DMS114 treated with DMSO at 0.1 percent for 48 hours (cell line): Measurements from ENCODE around the gene LCN2.

Experiments
- DNase-seq: peaks from one replicate; lab custom pipeline; 2025; ENCODE audit not compliant: unreplicated experiment; lab: John Stamatoyannopoulos, UW

The LCN2 gene

GRCh38 chr9:128114326-128115186 lies 34.7 kb upstream of the LCN2 start:
- no peak for DNase-seq

GRCh38 chr9:128115187-128116103 lies 33.8 kb upstream of the LCN2 start:
- no peak for DNase-seq

GRCh38 chr9:128116104-128117083 lies 32.9 kb upstream of the LCN2 start:
- DNase-seq: no peak

- peak; percentile 75 for DNase-seq
Measured at GRCh38 chr9:128117613-128118471, 31.4 kb upstream of the LCN2 start.

DNA sequence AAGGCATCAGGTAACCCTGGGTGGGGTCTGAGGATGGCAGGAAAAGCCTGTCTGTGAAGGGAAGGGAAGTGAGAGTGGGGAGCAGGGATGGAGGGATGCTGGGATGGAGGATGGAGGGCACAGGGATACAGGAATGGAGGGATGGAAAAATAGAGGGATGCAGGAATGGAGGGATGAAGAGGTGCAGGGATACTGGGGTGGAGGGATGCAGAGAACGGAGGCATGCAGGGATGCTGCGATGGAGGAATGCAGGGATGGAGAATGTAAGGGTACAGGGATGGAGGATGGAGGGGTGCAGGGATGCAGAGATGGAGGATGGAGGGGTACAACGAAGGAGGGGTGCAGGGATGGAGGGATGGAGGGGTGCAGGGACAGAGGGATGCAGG lies 30.8 kb upstream of the LCN2 start:
- no peak for DNase-seq

DNA sequence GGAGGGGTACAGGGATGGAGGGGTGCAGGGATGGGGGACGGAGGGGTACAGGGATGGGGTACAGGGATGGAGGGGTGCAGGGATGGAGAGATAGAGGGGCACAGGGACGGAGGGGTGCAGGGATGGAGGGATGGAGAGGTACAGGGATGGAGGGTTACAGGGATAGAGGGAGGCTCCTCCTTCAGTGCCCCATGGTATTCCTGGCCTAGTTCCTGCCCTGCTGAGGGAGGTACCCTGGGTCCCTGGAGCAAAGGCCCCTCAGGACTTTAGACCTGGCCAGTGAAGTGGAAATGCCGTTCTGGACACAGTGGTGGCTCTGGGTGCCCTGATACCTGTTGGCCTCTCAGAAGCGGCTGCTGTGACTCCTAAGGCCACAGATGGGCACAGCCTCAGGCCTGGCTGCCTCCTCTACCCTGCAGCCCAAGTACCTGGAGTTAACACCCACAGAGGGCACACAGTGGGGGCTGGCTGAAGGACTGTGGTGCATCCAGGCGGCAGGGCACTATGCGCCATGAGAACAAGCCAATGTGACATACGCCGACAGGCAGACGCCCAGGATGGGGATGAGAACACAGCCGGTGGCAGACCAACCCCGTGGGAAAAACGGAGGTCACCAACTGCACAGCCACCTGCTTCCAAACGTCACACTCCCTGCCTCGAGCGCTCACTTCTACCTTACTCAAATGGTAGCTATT lies 30.1 kb upstream of the LCN2 start:
- no peak for DNase-seq

- DNase-seq: no peak
Measured at GRCh38 chr9:128120061-128120740, 29.1 kb upstream of the LCN2 start.

DNA sequence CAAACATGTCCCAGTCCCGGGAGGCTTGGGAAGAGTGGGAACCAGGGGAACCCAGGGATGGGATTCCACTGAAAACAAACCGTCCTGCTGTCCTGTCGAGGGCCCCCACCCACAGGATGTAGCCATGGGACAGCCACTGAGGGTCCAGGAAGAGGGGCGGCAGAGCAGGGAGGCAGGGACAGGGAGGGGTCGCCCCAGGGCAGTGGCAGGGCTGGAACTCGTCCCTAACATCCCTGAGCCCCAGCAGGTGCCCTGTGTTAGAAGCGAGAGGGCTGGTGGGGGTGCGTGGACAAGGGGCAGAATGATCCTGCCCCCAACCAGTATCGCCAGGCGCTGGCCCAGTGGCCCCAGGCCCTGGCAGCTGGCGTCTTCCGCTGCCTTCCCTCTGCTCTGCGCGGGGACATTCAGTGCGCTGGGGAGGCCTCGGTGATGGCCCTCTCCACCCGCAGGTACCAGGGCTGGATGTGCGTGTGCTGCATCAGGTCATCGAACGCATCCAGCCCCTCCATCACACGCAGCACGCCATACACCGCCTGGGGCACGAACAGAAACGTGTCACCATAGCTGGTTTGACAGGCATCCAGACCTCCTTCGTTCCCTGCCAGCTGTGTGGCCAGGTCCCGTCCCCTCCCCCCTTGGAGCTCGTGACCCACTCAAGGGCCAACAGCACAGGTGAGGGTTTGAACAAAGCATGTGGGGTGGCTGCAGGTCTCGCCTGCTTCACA lies 28.4 kb upstream of the LCN2 start:
- DNase-seq: no peak

GRCh38 chr9:128121466-128121810 lies 27.8 kb upstream of the LCN2 start:
- no peak for DNase-seq

DNA sequence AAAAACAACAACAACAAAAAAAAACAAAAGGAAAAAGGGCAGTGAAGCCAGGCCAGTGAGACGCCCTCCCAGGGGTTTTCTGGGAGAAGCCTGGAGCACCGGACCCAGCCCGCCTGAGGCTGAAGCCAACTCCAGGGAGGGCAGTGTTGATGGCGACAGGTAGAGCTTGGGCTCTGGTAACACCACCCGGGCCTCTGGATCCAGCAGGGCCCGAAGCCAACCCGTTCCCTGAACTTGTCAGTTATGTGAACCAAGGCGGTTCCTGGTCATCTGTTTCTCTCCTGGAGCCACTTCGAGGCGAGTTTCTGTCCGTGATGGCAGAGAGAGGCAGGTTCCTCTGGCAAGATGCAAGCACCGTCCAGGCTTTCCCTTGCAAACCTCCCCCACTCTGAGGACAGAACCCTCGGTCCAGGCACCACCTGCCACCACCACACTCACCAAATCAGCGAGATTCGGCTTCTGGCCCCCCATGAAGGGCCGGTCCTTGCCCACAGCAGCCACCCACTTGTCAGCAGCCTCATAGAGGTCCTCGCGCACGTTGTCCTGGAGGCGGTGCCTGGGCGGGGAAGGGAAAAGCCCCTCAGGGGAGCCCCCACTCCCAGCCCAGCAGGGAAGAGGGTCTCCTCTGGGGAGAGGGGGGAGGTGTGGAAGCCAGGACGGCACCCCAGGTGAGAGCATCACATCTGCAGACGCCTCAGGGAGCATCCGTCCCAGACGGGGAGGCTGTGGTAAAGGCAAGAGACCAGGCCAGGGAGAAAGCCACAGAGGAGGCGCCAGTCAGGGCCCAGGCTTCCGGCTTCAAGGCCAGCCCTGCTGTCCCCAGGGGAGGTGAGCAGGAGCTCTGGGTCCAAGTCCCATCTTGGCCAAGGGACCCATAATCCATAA lies 27.1 kb upstream of the LCN2 start:
- no peak for DNase-seq

GRCh38 chr9:128122809-128123175 lies 26.5 kb upstream of the LCN2 start:
- DNase-seq: no peak

GRCh38 chr9:128123451-128124080 lies 25.7 kb upstream of the LCN2 start:
- no peak for DNase-seq

DNA sequence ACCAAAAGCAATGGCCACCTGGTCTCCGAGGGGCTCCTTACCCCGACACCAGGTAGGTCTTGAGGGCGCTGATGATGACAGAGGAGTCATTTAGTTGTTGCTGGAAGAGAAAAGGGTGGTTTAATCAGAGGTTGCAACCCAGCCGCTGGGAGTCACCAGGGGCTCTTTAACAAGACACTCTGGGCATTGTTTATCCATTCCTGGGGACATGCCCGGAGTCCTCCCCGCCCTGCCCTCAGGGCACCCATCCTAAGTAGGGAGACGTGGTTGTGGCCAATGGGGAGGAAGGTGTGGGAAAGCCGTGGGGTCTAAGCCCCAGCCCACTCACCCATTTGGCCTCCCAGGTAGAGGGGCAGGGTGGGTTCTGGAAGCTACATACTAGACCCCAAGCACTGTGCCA lies 24.8 kb upstream of the LCN2 start:
- no peak for DNase-seq

DNA sequence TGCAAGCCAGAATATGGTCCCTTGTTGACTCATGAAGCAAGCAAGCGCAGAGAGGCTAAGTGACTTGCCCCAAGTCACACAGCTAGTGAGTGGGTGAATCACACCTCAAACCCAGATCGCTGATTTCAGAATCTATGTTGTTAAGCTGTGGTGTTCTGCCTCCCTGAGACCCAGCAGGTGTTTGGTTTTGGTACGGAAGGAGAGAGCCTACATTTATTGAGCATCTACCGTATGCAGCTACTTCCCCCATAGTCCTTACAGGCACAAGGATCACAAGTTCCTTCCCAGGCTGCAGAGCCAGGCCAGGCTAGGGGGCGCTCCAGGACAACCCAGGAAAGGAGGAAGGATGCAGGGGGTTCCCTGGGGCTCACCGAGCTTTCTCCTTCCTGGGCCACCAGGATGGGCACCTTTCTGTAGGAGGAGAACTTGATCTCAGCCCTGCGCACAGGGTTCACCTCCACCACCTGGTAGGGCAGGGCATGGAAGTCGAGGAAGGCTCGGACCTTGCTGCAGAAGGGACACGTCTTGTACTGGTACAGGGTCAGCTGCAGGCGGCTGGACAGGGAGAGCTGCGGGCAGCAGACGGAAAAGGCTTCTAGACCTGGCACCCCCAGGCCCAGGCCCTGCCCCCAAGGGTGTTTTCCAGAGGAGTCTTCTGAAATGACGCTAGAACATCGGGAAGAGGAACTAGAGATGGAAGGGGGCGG lies 24.2 kb upstream of the LCN2 start:
- DNase-seq: peak; percentile 33

DNA sequence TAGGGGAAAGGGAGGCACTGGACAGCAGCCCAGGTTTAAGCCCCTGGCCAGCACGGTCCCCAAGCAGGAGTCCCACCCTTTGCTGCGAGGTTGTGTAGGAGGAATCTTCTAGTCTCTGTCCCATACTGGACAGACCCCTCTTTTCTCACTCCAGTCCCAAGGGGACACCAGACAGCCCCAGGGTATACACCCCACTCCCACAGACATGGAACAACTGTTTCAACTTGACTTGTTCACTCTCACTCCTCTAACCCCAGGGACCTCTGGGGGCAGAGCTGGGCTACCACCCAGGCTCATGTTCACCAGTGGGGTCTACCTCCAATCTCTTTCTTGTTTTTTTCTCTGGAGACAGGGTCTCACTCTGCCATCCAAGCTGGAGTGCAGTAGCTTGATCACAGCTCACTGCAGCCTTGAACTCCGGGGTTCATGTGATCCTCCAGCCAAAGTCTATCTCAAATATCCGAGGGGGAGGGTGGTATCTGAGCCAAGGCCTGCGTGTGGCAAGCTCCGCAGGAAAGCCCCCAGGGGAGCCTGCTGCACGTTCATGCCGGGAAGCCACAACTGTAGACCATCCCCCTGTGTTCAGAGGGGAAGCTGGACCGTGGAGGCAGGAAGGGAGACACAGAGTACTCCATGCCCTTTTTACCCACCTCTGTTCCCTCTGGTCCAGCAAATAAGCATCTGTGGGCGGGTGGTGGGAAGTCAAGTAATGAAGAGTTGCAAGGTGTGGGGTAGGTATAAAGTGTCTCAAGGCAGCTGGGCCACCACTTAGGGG lies 23.5 kb upstream of the LCN2 start:
- no peak for DNase-seq
